Activated CD8-positive, alpha-beta memory T cell treated with anti-CD3 and anti-CD28 coated beads, Interleukin-2, amount 50 U/mL, for 24 hours (primary cell): Measurements from ENCODE around the gene MEMO1.
"Not testable (repeated sequence)": the region's sequence is repeated elsewhere in the genome, so short reads cannot be mapped to it uniquely, and the experiment has no call there.

Experiments
- DNase-seq: peaks from one replicate; pipeline ENCODE4 v3.0.0-alpha.2; 2020; ENCODE audit errors: extremely low read depth

Gene MEMO1

DNA sequence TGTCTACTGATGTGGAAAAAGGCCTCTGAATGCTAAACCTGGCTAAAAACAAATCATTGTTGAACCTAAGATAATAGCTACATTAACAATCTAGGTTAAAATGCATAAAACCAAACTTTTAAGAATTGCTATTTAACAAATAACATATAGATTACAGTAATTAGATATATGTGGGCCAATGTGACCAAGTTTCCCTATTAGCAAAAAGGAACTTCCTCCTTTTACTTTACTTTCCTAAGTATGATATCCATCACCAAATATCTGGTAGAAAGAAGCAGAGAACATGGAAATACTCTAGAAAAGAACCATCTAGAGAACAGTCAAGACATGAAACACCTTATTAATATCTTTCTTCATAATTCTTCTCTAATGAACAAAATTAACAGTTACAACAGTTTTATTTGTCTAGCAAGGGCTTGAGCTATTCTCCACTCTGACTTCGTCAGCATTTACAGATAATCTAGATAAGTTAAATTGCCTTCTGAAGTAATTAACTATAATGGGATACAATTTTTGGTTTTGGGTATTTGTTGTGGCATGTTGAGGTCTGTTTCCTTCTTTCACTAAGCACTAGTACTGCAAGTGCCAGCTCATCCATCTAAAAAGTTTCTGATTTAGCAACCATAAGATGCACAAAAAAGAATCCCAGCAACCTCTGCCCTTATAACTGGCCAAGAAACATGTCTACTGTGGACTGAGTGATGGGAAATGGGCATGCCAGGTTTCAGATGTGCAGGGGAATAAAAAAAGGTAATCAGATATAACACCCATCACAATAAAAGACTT is 53.3 kb downstream of the MEMO1 start:
- no peak for DNase-seq

DNA sequence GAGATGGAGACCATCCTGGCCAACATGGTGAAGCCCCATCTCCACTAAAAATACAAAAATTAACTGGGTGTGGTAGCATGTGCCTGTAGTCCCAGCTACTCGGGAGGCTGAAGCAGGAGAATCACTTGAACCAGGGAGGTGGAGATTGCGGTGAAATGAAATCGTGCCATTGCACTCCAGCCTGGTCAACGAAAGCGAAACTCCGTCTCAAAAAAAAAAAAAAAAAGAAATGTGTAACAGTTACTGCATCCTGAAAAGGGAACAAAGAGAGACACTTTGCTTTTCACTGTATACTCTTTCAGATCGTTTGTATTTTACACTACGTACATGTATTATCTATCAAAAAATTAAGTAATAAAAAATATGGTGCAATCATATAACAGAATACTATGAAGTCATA is 53.9 kb downstream of the MEMO1 start:
- DNase-seq: not testable (repeated sequence)

- no peak for DNase-seq
These were observed 54.5 kb downstream of the MEMO1 start for GRCh38 chr2:31956312-31956711.

DNA sequence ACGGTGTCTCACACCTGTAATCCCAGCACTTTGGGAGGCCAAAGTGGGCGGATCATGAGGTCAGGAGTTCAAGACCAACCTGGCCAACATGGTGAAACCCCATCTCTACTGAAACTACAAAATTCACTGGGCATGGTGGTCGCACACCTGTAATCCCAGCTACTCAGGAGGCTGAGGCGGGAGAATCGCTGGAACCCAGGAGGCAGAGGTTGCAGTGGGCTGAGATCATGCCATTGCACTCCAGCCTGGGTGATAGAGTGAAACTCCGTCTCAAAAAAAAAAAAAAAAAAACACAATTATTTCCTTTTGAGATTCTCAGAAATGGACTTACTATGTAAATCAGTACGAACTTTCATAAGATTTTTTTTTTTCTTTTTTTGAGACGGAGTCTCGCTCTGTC is 57.7 kb downstream of the MEMO1 start:
- DNase-seq: not testable (repeated sequence)

DNA sequence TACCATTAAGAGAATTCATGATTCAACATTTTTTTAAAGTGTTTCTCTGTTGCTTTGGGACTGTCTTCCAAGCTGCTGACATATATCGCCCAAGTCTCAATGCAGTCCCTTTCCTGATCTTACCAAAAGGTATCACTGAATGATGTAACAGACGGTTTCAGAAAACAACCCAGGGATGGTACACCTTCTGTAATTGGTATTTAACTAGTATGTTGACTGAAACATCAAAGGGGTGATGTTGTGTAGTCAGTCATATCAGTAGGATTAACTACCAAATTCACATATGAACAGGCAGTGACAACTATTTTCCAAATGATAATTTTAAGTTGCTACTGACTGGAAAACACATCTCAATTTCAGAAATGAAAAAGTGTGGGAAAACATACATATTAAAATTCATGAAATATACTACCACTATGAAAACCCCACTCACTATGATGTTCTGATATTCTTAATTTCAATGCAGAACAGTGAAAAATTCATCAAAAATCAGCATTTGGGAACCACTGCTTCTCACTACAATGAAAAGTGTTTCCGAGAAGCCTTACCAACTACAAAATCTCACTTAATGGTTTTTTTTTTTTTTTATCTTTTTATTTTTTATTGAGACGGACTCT is 59.8 kb downstream of the MEMO1 start:
- no peak for DNase-seq

DNA sequence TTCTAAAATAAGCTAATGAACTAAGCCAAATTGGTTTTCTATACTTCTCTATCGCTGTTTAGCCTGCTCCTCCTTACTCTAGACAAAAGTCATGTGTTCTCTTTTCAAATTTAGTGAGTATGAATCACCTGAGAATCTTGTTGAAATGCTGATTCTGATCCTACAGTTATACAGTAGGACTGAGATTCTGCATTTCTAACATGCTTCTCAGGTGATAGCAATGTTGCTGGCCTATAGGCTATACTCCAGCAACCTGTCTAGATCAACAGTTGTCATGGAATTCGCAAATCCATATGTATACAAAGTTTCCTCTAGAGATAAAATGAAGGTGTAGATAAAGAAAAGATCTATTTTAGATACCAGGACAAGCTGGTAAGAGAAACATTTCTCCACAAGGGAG is 62.9 kb downstream of the MEMO1 start:
- no peak for DNase-seq

DNA sequence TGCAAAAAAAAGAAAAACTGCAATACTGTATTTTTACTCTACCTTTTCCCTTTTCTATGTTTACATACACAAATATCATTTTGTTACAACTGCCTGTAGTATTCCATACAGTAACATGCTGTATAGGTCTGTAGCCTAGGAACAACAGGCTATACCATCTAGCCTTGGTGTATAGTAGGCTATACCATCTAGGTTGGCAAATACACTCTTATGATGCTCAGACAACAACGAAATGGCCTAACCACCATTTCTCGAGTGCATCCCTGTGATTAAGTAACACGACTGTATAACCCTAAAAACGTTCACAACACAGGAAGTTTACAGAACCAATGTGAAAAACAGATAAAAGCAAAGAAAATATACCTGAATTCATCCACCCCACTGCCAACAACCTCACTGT is 64.0 kb downstream of the MEMO1 start:
- no peak for DNase-seq

GRCh38 chr2:31945572-31945935 is 65.3 kb downstream of the MEMO1 start:
- DNase-seq: no peak

GRCh38 chr2:31944828-31945571 is 65.8 kb downstream of the MEMO1 start:
- no peak for DNase-seq

- no peak for DNase-seq
These were observed 67.1 kb downstream of the MEMO1 start for GRCh38 chr2:31943636-31944225.

- DNase-seq: no peak
These were observed 69.9 kb downstream of the MEMO1 start for GRCh38 chr2:31940920-31941319.

GRCh38 chr2:31937741-31938140 is 73.1 kb downstream of the MEMO1 start:
- no peak for DNase-seq

DNA sequence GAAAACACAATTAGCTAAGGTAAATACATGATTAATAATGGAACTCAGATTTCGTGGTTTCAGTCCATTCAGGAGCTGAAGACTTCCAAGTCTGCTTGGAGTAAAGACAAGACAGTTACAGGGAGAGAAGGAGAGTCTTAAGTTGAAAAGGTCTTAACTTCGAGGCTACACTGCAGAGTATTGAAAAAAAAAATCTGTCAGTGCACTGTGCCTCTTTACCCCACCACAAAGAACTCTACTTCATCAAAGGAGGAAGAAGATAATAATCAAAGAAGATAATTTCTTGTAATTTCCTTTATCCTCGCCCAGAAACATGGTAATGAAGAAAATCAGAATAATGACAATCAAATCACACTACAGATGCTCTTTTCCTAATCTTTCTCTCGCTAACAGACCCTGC is 75.4 kb downstream of the MEMO1 start:
- DNase-seq: no peak

GRCh38 chr2:31933066-31933465 is 77.7 kb downstream of the MEMO1 start:
- DNase-seq: no peak

- no peak for DNase-seq
These were observed 78.2 kb downstream of the MEMO1 start for GRCh38 chr2:31932589-31932988.

DNA sequence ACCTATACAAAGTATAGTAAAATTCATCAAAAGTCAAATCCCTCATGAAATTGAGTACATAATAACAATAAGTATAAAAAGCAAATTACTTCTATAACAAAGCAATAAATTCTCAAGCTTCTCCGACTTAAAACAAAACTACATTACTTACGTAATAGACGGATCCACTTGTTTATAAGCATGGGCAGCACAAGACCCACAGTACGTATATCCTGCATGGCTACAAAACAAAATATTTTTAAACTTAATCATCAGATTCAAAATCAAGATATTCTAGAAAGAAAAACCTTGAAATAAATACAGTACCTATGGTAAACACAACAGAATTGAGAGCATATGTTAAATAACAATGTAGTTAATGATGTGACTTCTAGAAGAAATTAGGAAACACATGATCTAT is 78.9 kb downstream of the MEMO1 start:
- DNase-seq: no peak

GRCh38 chr2:31925517-31925916 is 85.3 kb downstream of the MEMO1 start:
- DNase-seq: no peak

- no peak for DNase-seq
These were observed 87.1 kb downstream of the MEMO1 start for GRCh38 chr2:31923662-31924061.

- DNase-seq: no peak
These were observed 88.0 kb downstream of the MEMO1 start for GRCh38 chr2:31922542-31923408.

GRCh38 chr2:31920962-31921361 is 89.8 kb downstream of the MEMO1 start:
- DNase-seq: no peak

DNA sequence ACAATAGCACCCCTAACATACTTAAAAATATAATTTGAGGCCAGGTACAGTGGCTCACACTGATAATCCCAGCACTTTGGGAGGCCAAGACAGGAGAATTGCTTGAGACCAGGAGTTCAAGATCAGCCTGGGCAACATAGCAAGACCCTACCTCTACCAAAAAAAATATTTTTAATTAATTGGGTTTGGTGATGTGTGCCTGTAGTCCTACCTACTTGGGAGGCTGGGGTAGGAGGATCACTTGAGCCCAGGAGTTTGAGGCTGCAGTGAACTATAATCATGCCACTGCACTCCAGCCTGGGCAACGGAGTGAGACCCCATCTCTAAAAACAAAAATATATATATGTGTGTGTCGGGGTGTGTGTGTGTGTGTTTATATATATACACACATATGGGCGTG is 91.3 kb downstream of the MEMO1 start:
- no peak for DNase-seq

GRCh38 chr2:31909661-31910060 is 101.1 kb downstream of the MEMO1 start:
- DNase-seq: no peak
